ENCODE measurements around the gene LDB1.

The LDB1 gene

DNA sequence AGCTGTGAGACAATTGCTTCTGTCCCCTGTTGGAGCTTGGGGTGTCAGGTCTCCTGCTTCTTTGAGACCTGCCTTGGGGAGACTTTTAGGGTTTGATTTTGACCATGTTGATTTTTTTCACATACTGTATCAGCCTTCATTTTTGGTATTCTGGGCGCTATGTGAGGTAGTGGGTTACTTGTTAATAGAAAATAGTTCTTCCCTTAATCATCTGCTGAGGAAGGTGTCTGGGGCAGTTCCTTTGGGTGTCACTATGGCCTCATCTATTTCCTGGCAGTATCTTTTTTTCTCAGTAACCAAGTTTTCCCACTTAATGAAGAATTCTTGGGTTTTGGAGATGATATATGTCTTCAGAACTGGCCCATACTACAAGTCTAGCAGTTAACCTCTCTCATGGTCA is 27.4 kb upstream of the LDB1 start:
- TF ChIP-seq, protein P1, sequence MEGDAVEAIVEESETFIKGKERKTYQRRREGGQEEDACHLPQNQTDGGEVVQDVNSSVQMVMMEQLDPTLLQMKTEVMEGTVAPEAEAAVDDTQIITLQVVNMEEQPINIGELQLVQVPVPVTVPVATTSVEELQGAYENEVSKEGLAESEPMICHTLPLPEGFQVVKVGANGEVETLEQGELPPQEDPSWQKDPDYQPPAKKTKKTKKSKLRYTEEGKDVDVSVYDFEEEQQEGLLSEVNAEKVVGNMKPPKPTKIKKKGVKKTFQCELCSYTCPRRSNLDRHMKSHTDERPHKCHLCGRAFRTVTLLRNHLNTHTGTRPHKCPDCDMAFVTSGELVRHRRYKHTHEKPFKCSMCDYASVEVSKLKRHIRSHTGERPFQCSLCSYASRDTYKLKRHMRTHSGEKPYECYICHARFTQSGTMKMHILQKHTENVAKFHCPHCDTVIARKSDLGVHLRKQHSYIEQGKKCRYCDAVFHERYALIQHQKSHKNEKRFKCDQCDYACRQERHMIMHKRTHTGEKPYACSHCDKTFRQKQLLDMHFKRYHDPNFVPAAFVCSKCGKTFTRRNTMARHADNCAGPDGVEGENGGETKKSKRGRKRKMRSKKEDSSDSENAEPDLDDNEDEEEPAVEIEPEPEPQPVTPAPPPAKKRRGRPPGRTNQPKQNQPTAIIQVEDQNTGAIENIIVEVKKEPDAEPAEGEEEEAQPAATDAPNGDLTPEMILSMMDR (IDR thresholded peaks at IDR 0.05; ENCODE audit: borderline replicate concordance, insufficient read depth, low read depth, low read length) = no peak

DNA sequence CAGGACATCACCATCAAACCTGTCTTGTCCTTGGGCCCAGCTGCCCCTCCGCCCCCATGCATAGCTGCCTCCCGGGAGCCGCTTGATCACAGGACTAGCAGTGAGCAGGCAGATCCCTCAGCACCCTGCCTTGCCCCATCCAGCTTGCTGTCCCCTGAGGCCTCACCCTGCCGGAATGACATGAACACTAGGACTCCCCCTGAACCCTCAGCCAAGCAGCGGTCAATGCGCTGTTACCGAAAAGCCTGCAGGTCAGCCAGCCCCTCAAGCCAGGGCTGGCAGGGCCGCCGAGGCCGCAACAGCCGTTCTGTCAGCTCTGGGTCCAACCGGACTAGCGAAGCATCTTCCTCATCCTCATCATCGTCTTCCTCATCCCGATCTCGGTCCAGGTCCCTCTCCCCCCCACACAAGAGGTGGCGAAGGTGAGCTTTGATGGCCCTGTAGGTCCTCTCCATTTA is 26.8 kb upstream of the LDB1 start:
- TF ChIP-seq, protein P1 (IDR thresholded peaks at IDR 0.05; ENCODE audit: borderline replicate concordance, insufficient read depth, low read depth, low read length) = no peak

More for the DNA sequence above, 27.4 kb upstream of the LDB1 start:
- no peak overlapping the region for H3K4me3 ChIP-seq (ENCODE audit: low read depth, low read length)

DNA sequence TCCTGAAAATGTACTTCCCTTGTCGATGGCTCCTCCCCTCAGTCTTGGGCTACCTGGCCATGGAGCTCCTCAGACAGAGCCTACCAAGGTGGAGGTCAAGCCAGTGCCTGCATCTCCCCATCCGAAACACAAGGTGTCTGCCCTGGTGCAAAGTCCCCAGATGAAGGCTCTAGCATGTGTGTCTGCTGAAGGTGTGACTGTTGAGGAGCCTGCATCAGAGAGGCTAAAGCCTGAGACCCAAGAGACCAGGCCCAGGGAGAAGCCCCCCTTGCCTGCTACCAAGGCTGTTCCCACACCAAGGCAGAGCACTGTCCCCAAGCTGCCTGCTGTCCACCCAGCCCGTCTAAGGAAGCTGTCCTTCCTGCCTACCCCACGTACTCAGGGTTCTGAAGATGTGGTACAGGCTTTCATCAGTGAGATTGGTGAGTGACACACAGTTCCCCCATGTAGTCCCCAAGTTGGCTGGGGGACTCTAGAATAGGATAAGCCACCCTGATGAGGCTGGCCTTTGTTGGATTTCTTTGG is 21.5 kb upstream of the LDB1 start:
- TF ChIP-seq, protein P1 (IDR thresholded peaks at IDR 0.05; ENCODE audit: borderline replicate concordance, insufficient read depth, low read depth, low read length) = no peak
- H3K4me3 ChIP-seq (ENCODE audit: low read depth, low read length) = no peak overlapping the region

More for the DNA sequence above, 26.8 kb upstream of the LDB1 start:
- no peak overlapping the region for H3K4me3 ChIP-seq (ENCODE audit: low read depth, low read length)

DNA sequence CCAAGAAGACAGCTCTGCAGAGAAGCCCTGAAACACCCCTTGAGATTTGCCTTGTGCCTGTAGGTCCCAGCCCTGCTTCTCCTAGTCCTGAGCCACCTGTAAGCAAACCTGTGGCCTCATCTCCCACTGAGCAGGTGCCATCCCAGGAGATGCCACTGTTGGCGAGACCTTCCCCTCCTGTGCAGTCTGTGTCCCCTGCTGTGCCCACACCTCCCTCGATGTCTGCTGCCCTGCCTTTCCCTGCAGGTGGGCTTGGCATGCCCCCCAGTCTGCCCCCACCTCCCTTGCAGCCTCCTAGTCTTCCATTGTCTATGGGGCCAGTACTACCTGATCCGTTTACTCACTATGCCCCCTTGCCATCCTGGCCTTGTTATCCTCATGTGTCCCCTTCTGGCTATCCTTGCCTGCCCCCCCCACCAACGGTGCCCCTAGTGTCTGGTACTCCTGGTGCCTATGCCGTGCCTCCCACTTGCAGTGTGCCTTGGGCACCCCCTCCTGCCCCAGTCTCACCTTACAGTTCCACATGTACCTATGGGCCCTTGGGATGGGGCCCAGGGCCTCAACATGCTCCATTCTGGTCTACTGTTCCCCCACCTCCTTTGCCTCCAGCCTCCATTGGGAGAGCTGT is 20.9 kb upstream of the LDB1 start:
- TF ChIP-seq, protein P1 (IDR thresholded peaks at IDR 0.05; ENCODE audit: borderline replicate concordance, insufficient read depth, low read depth, low read length) = no peak

DNA sequence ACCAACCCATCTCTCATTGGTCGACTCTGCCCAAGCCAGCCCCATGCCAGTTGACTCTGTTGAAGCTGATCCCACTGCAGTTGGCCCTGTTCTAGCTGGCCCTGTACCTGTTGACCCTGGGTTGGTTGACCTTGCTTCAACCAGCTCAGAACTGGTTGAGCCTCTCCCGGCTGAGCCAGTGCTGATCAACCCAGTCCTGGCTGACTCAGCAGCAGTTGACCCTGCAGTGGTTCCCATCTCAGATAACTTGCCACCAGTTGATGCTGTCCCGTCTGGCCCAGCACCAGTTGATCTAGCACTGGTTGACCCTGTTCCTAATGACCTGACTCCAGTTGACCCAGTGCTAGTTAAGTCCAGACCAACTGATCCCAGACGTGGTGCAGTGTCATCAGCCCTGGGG is 20.1 kb upstream of the LDB1 start:
- TF ChIP-seq, protein P1 (IDR thresholded peaks at IDR 0.05; ENCODE audit: borderline replicate concordance, insufficient read depth, low read depth, low read length) = no peak
- H3K4me3 ChIP-seq (ENCODE audit: low read depth, low read length) = no peak overlapping the region

More for the DNA sequence above, 20.9 kb upstream of the LDB1 start:
- no peak overlapping the region for H3K4me3 ChIP-seq (ENCODE audit: low read depth, low read length)

DNA sequence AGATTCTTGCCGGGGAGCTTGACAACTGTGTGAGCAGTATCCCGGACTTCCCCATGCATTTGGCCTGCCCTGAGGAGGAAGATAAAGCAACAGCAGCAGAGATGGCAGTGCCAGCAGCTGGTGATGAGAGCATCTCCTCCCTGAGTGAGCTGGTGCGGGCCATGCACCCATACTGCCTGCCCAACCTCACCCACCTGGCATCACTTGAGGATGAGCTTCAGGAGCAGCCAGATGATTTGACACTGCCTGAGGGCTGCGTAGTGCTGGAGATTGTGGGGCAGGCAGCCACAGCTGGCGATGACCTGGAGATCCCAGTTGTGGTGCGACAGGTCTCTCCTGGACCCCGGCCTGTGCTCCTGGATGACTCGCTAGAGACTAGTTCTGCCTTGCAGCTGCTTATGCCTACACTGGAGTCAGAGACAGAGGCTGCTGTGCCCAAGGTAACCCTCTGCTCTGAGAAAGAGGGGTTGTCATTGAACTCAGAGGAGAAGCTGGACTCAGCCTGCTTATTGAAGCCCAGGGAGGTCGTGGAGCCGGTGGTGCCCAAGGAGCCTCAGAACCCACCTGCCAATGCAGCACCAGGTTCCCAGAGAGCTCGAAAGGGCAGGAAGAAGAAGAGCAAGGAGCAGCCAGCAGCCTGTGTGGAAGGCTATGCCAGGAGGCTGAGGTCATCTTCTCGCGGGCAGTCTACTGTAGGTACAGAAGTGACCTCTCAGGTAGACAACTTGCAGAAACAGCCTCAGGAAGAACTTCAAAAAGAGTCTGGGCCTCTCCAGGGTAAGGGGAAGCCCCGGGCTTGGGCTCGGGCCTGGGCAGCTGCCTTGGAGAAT is 19.3 kb upstream of the LDB1 start:
- no peak overlapping the region for H3K4me3 ChIP-seq (ENCODE audit: low read depth, low read length)
- TF ChIP-seq, protein P1 (IDR thresholded peaks at IDR 0.05; ENCODE audit: borderline replicate concordance, insufficient read depth, low read depth, low read length) = no peak

All from GM12875 (cell line).